Measurements from ENCODE around the gene CCDC146.
"Not testable (repeated sequence)": the region's sequence is repeated elsewhere in the genome, so short reads cannot be mapped to it uniquely, and the experiment has no call there.

The CCDC146 gene

GRCh38 chr7:77208416-77208815, 86.0 kb downstream of the CCDC146 start:
- H3K27me3 ChIP-seq (replicated peaks; ENCODE audit: control insufficient read depth, insufficient read depth, low read length), result no peaks in the 10 kb centered on the region
- peaks cover 7% of the 10 kb centered on the region for H3K9me3 ChIP-seq (ENCODE audit: control insufficient read depth, low read length)
- no peaks in the 10 kb centered on the region for H3K36me3 ChIP-seq (ENCODE audit: control insufficient read depth, insufficient read depth, low read length, severe bottlenecking)
- H3K9ac ChIP-seq (ENCODE audit: low read length), result no peak overlapping the region
- DNase-seq (ENCODE audit: low read depth), result no peak
- no peak overlapping the region for H3K4me3 ChIP-seq (ENCODE audit: low read length)
- H3K4me1 ChIP-seq (ENCODE audit: control insufficient read depth, insufficient read depth, low read length), result no peaks in the 10 kb centered on the region

GRCh38 chr7:77209479-77210139, 87.2 kb downstream of the CCDC146 start:
- Histone ChIP-seq H3K4me1 (ENCODE audit: control insufficient read depth, insufficient read depth, low read length) (no peaks in the 10 kb centered on the region), H3K27me3 (replicated peaks; ENCODE audit: control insufficient read depth, insufficient read depth, low read length) (no peaks in the 10 kb centered on the region), H3K36me3 (ENCODE audit: control insufficient read depth, insufficient read depth, low read length, severe bottlenecking) (no peaks in the 10 kb centered on the region), H3K4me3 (ENCODE audit: low read length) (no peak overlapping the region), H3K9ac (ENCODE audit: low read length) (no peak overlapping the region), H3K9me3 (ENCODE audit: control insufficient read depth, low read length) (peaks cover 7% of the 10 kb centered on the region)
- DNase-seq (ENCODE audit: low read depth), result no peak

- H3K9me3 ChIP-seq (ENCODE audit: control insufficient read depth, low read length), result no peaks in the 10 kb centered on the region
- H3K4me3 ChIP-seq (ENCODE audit: low read length), result no peak overlapping the region
- peak; percentile 17 for DNase-seq (ENCODE audit: low read depth)
- no peaks in the 10 kb centered on the region for H3K27me3 ChIP-seq (replicated peaks; ENCODE audit: control insufficient read depth, insufficient read depth, low read length)
- H3K9ac ChIP-seq (ENCODE audit: low read length), result no peak overlapping the region
- no peaks in the 10 kb centered on the region for H3K4me1 ChIP-seq (ENCODE audit: control insufficient read depth, insufficient read depth, low read length)
- no peaks in the 10 kb centered on the region for H3K36me3 ChIP-seq (ENCODE audit: control insufficient read depth, insufficient read depth, low read length, severe bottlenecking)
Measured at GRCh38 chr7:77216181-77216845, 93.9 kb downstream of the CCDC146 start.

GRCh38 chr7:77217474-77218185, 95.2 kb downstream of the CCDC146 start:
- Histone ChIP-seq H3K27me3 (replicated peaks; ENCODE audit: control insufficient read depth, insufficient read depth, low read length) (no peaks in the 10 kb centered on the region), H3K4me1 (ENCODE audit: control insufficient read depth, insufficient read depth, low read length) (no peaks in the 10 kb centered on the region), H3K4me3 (ENCODE audit: low read length) (no peak overlapping the region), H3K36me3 (ENCODE audit: control insufficient read depth, insufficient read depth, low read length, severe bottlenecking) (no peaks in the 10 kb centered on the region), H3K9ac (ENCODE audit: low read length) (no peak overlapping the region), H3K9me3 (ENCODE audit: control insufficient read depth, low read length) (no peaks in the 10 kb centered on the region)
- DNase-seq (ENCODE audit: low read depth), result no peak

GRCh38 chr7:77219701-77220331, 97.4 kb downstream of the CCDC146 start:
- H3K27me3 ChIP-seq (replicated peaks; ENCODE audit: control insufficient read depth, insufficient read depth, low read length); DNase-seq (ENCODE audit: low read depth); H3K36me3 ChIP-seq (ENCODE audit: control insufficient read depth, insufficient read depth, low read length, severe bottlenecking); H3K9ac ChIP-seq (ENCODE audit: low read length); H3K4me1 ChIP-seq (ENCODE audit: control insufficient read depth, insufficient read depth, low read length); H3K4me3 ChIP-seq (ENCODE audit: low read length); H3K9me3 ChIP-seq (ENCODE audit: control insufficient read depth, low read length): not testable (repeated sequence)

GRCh38 chr7:77222065-77222464, 99.7 kb downstream of the CCDC146 start:
- H3K9me3 ChIP-seq (ENCODE audit: control insufficient read depth, low read length), result no peaks in the 10 kb centered on the region
- DNase-seq (ENCODE audit: low read depth), result no peak
- peaks cover 13% of the 10 kb centered on the region for H3K4me1 ChIP-seq (ENCODE audit: control insufficient read depth, insufficient read depth, low read length)
- no peaks in the 10 kb centered on the region for H3K27me3 ChIP-seq (replicated peaks; ENCODE audit: control insufficient read depth, insufficient read depth, low read length)
- H3K36me3 ChIP-seq (ENCODE audit: control insufficient read depth, insufficient read depth, low read length, severe bottlenecking), result no peaks in the 10 kb centered on the region
- no peak overlapping the region for H3K9ac ChIP-seq (ENCODE audit: low read length)
- no peak overlapping the region for H3K4me3 ChIP-seq (ENCODE audit: low read length)

- Histone ChIP-seq H3K4me3 (ENCODE audit: low read length) (no peak overlapping the region), H3K9ac (ENCODE audit: low read length) (no peak overlapping the region), H3K4me1 (ENCODE audit: control insufficient read depth, insufficient read depth, low read length) (peaks cover 13% of the 10 kb centered on the region), H3K36me3 (ENCODE audit: control insufficient read depth, insufficient read depth, low read length, severe bottlenecking) (no peaks in the 10 kb centered on the region), H3K9me3 (ENCODE audit: control insufficient read depth, low read length) (no peaks in the 10 kb centered on the region), H3K27me3 (replicated peaks; ENCODE audit: control insufficient read depth, insufficient read depth, low read length) (no peaks in the 10 kb centered on the region)
- DNase-seq (ENCODE audit: low read depth), result no peak
Measured at GRCh38 chr7:77222819-77223218, 100.4 kb downstream of the CCDC146 start.

GRCh38 chr7:77223261-77223660, 100.8 kb downstream of the CCDC146 start:
- peaks cover 13% of the 10 kb centered on the region for H3K4me1 ChIP-seq (ENCODE audit: control insufficient read depth, insufficient read depth, low read length)
- H3K9me3 ChIP-seq (ENCODE audit: control insufficient read depth, low read length), result no peaks in the 10 kb centered on the region
- no peaks in the 10 kb centered on the region for H3K36me3 ChIP-seq (ENCODE audit: control insufficient read depth, insufficient read depth, low read length, severe bottlenecking)
- no peak overlapping the region for H3K4me3 ChIP-seq (ENCODE audit: low read length)
- no peak for DNase-seq (ENCODE audit: low read depth)
- H3K9ac ChIP-seq (ENCODE audit: low read length), result no peak overlapping the region
- H3K27me3 ChIP-seq (replicated peaks; ENCODE audit: control insufficient read depth, insufficient read depth, low read length), result no peaks in the 10 kb centered on the region

GRCh38 chr7:77226357-77226839, 104.0 kb downstream of the CCDC146 start:
- no peaks in the 10 kb centered on the region for H3K27me3 ChIP-seq (replicated peaks; ENCODE audit: control insufficient read depth, insufficient read depth, low read length)
- H3K36me3 ChIP-seq (ENCODE audit: control insufficient read depth, insufficient read depth, low read length, severe bottlenecking), result no peaks in the 10 kb centered on the region
- H3K4me1 ChIP-seq (ENCODE audit: control insufficient read depth, insufficient read depth, low read length), result peaks cover 13% of the 10 kb centered on the region
- no peaks in the 10 kb centered on the region for H3K9me3 ChIP-seq (ENCODE audit: control insufficient read depth, low read length)
- H3K4me3 ChIP-seq (ENCODE audit: low read length), result peak overlapping the region; percentile 42
- peak overlapping the region; percentile 1 for H3K9ac ChIP-seq (ENCODE audit: low read length)
- DNase-seq (ENCODE audit: low read depth), result peak; percentile 71

GRCh38 chr7:77228795-77229194, 106.4 kb downstream of the CCDC146 start:
- not testable (repeated sequence) for H3K9me3 ChIP-seq (ENCODE audit: control insufficient read depth, low read length); DNase-seq (ENCODE audit: low read depth); H3K4me3 ChIP-seq (ENCODE audit: low read length); H3K27me3 ChIP-seq (replicated peaks; ENCODE audit: control insufficient read depth, insufficient read depth, low read length); H3K36me3 ChIP-seq (ENCODE audit: control insufficient read depth, insufficient read depth, low read length, severe bottlenecking); H3K9ac ChIP-seq (ENCODE audit: low read length)
- peaks cover 26% of the 10 kb centered on the region for H3K4me1 ChIP-seq (ENCODE audit: control insufficient read depth, insufficient read depth, low read length)

GRCh38 chr7:77232467-77232866, 110.1 kb downstream of the CCDC146 start:
- no peak for DNase-seq (ENCODE audit: low read depth)
- Histone ChIP-seq H3K36me3 (ENCODE audit: control insufficient read depth, insufficient read depth, low read length, severe bottlenecking) (no peaks in the 10 kb centered on the region), H3K9me3 (ENCODE audit: control insufficient read depth, low read length) (no peaks in the 10 kb centered on the region), H3K9ac (ENCODE audit: low read length) (no peak overlapping the region), H3K27me3 (replicated peaks; ENCODE audit: control insufficient read depth, insufficient read depth, low read length) (no peaks in the 10 kb centered on the region), H3K4me1 (ENCODE audit: control insufficient read depth, insufficient read depth, low read length) (peaks cover 29% of the 10 kb centered on the region), H3K4me3 (ENCODE audit: low read length) (no peak overlapping the region)

All from adipocyte (in vitro differentiated cells).